ENCODE measurements around the gene CD226.

CD226 gene

GRCh38 chr18:69870736-69871135 lies 76.9 kb downstream of the CD226 start:
- Histone ChIP-seq H3K27ac (ENCODE audit: extremely low read depth, low read depth, low read length) (no peak overlapping the region), H3K4me1 (ENCODE audit: control insufficient read depth, insufficient read depth, low read length) (no peaks in the 10 kb centered on the region; the same call in 1 of the 2 replicates), H3K9me3 (ENCODE audit: control insufficient read depth, insufficient read depth, low read depth, low read length) (no peaks in the 10 kb centered on the region), H3K36me3 (ENCODE audit: control insufficient read depth in 2 of 2, insufficient read depth in 1 of 2, low read length in 2 of 2) (no peaks in the 10 kb centered on the region), H3K4me3 (ENCODE audit: low read depth, low read length) (no peak overlapping the region)
- POLR2A ChIA-PET, result no interaction called here
- CTCF ChIA-PET, result interaction anchor here (0.5 to 0.7 kb wide), 2 partner anchors 22 to 254 kb away, joined by 3 read pairs; no protein-coding TSS in a partner anchor
- TF ChIP-seq ZNF266 (tag by site-specific recombination; IDR thresholded peaks at IDR 0.05; ENCODE audit: low read depth), result no peak
- no peak for TF ChIP-seq ZNF335 (tag by site-specific recombination; conservative IDR thresholded peaks at IDR 0.05)
- no peak for TF ChIP-seq ZBTB8A (tag by site-specific recombination; IDR thresholded peaks at IDR 0.05)
- TF ChIP-seq ZNF324 (tag by site-specific recombination; IDR thresholded peaks at IDR 0.05), result no peak
- no peak for TF ChIP-seq ZNF548 (tag by site-specific recombination; IDR thresholded peaks at IDR 0.05)
- no peak for TF ChIP-seq ZNF112 (tag by site-specific recombination; IDR thresholded peaks at IDR 0.05)
- no peak for TF ChIP-seq IKZF3 (tag by site-specific recombination; IDR thresholded peaks at IDR 0.05)
- no peak for TF ChIP-seq ZNF596 (tag by site-specific recombination; IDR thresholded peaks at IDR 0.05)
- no peak for TF ChIP-seq ZNF169 (tag by site-specific recombination; IDR thresholded peaks at IDR 0.05)
- TF ChIP-seq ZNF223 (tag by site-specific recombination; IDR thresholded peaks at IDR 0.05), result no peak
- no peak for TF ChIP-seq ZNF549 (tag by site-specific recombination; IDR thresholded peaks at IDR 0.05)
- TF ChIP-seq, protein P1, sequence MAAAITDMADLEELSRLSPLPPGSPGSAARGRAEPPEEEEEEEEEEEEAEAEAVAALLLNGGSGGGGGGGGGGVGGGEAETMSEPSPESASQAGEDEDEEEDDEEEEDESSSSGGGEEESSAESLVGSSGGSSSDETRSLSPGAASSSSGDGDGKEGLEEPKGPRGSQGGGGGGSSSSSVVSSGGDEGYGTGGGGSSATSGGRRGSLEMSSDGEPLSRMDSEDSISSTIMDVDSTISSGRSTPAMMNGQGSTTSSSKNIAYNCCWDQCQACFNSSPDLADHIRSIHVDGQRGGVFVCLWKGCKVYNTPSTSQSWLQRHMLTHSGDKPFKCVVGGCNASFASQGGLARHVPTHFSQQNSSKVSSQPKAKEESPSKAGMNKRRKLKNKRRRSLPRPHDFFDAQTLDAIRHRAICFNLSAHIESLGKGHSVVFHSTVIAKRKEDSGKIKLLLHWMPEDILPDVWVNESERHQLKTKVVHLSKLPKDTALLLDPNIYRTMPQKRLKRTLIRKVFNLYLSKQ (tag by site-specific recombination; IDR thresholded peaks at IDR 0.05; ENCODE audit: borderline replicate concordance), result no peak
- TF ChIP-seq ZBTB44 (tag by site-specific recombination; IDR thresholded peaks at IDR 0.05), result no peak

GRCh38 chr18:69866212-69866611 lies 81.5 kb downstream of the CD226 start:
- Histone ChIP-seq H3K36me3 (ENCODE audit: control insufficient read depth in 2 of 2, insufficient read depth in 1 of 2, low read length in 2 of 2) (no peaks in the 10 kb centered on the region), H3K9me3 (ENCODE audit: control insufficient read depth, insufficient read depth, low read depth, low read length) (no peaks in the 10 kb centered on the region), H3K4me3 (ENCODE audit: low read depth, low read length) (no peak overlapping the region), H3K27ac (ENCODE audit: extremely low read depth, low read depth, low read length) (no peak overlapping the region), H3K4me1 (ENCODE audit: control insufficient read depth, insufficient read depth, low read length) (no peaks in the 10 kb centered on the region)
- POLR2A ChIA-PET, result no interaction called here
- CTCF ChIA-PET, result no interaction called here
- TF ChIP-seq ZNF391 (tag by site-specific recombination; IDR thresholded peaks at IDR 0.05; ENCODE audit: borderline replicate concordance, low read depth) (no peak), ZNF792 (tag by site-specific recombination; IDR thresholded peaks at IDR 0.05) (no peak), ZNF280D (tag by site-specific recombination; IDR thresholded peaks at IDR 0.05) (no peak), ZNF596 (tag by site-specific recombination; IDR thresholded peaks at IDR 0.05) (no peak), ZNF175 (tag by site-specific recombination; IDR thresholded peaks at IDR 0.05) (no peak), CTCF (tag by site-specific recombination; IDR thresholded peaks at IDR 0.05) (no peak), ZIC2 (tag by site-specific recombination; IDR thresholded peaks at IDR 0.05) (no peak), ZNF48 (tag by site-specific recombination; IDR thresholded peaks at IDR 0.05) (no peak), ZNF514 (tag by site-specific recombination; IDR thresholded peaks at IDR 0.05) (no peak), SALL2 (tag by site-specific recombination; IDR thresholded peaks at IDR 0.05; ENCODE audit: borderline replicate concordance) (no peak), ZNF600 (tag by site-specific recombination; IDR thresholded peaks at IDR 0.05) (no peak), ZBTB8A (tag by site-specific recombination; IDR thresholded peaks at IDR 0.05) (no peak)
- TF ChIP-seq, protein P2, sequence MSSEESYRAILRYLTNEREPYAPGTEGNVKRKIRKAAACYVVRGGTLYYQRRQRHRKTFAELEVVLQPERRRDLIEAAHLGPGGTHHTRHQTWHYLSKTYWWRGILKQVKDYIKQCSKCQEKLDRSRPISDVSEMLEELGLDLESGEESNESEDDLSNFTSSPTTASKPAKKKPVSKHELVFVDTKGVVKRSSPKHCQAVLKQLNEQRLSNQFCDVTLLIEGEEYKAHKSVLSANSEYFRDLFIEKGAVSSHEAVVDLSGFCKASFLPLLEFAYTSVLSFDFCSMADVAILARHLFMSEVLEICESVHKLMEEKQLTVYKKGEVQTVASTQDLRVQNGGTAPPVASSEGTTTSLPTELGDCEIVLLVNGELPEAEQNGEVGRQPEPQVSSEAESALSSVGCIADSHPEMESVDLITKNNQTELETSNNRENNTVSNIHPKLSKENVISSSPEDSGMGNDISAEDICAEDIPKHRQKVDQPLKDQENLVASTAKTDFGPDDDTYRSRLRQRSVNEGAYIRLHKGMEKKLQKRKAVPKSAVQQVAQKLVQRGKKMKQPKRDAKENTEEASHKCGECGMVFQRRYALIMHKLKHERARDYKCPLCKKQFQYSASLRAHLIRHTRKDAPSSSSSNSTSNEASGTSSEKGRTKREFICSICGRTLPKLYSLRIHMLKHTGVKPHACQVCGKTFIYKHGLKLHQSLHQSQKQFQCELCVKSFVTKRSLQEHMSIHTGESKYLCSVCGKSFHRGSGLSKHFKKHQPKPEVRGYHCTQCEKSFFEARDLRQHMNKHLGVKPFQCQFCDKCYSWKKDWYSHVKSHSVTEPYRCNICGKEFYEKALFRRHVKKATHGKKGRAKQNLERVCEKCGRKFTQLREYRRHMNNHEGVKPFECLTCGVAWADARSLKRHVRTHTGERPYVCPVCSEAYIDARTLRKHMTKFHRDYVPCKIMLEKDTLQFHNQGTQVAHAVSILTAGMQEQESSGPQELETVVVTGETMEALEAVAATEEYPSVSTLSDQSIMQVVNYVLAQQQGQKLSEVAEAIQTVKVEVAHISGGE (tag by site-specific recombination; conservative IDR thresholded peaks at IDR 0.05; ENCODE audit: low read depth), result no peak

Data from HEK293 (cell line).